Suppressor macrophage treated with lipopolysaccharide for 4 hours (primary cell): ENCODE results near the gene EHD1.
A peak's percentile ranks its signal among the peaks of the same experiment; 100 is the strongest.

Experiments used
- DNase-seq: peaks from one replicate; pipeline ENCODE4 v3.0.0-alpha.2; 2020

The EHD1 gene

GRCh38 chr11:64871492-64871891 is 6.9 kb downstream of the EHD1 start:
- DNase-seq = no peak

GRCh38 chr11:64870893-64871466 is 7.4 kb downstream of the EHD1 start:
- DNase-seq = no peak

GRCh38 chr11:64870176-64870892 is 8.1 kb downstream of the EHD1 start:
- peak; percentile 93 for DNase-seq

GRCh38 chr11:64869571-64870175 is 8.7 kb downstream of the EHD1 start:
- no peak for DNase-seq

GRCh38 chr11:64868904-64869570 is 9.4 kb downstream of the EHD1 start:
- DNase-seq = peak; percentile 84

GRCh38 chr11:64867748-64868462 is 10.5 kb downstream of the EHD1 start:
- peak; percentile 3 for DNase-seq

- DNase-seq = no peak
Observed at GRCh38 chr11:64866173-64866491, 12.3 kb downstream of the EHD1 start.

GRCh38 chr11:64865286-64866172 is 12.9 kb downstream of the EHD1 start:
- peak; percentile 90 for DNase-seq

- DNase-seq = peak; percentile 64
Observed at GRCh38 chr11:64864473-64865285, 13.7 kb downstream of the EHD1 start.

GRCh38 chr11:64864135-64864472 is 14.3 kb downstream of the EHD1 start:
- DNase-seq = no peak

- DNase-seq = no peak
Observed at GRCh38 chr11:64863391-64864060, 14.9 kb downstream of the EHD1 start.

GRCh38 chr11:64862987-64863390 is 15.4 kb downstream of the EHD1 start:
- no peak for DNase-seq

GRCh38 chr11:64861227-64861975 is 17.0 kb downstream of the EHD1 start:
- peak; percentile 63 for DNase-seq

GRCh38 chr11:64859542-64860414 is 18.6 kb downstream of the EHD1 start:
- DNase-seq = no peak

GRCh38 chr11:64858467-64859263 is 19.8 kb downstream of the EHD1 start:
- peak; percentile 75 for DNase-seq

- no peak for DNase-seq
Observed at GRCh38 chr11:64857485-64857884, 20.9 kb downstream of the EHD1 start.

GRCh38 chr11:64856382-64857227 is 21.8 kb downstream of the EHD1 start:
- peak; percentile 95 for DNase-seq
